Endothelial cell of umbilical vein (primary cell): ENCODE results near the gene SRD5A2. TPM values are rescaled to one million over a fixed set of nuclear protein-coding genes. Genes with fewer than 3 reads are reported as not detected.

Experiments used
- BruUV-seq: library from RNA; stranded (reverse); fragments of 400-500 nt; replicated peaks from 2 replicates; lab custom pipeline; 2021; lab: Mats Ljungman, UMichigan
- CTCF ChIA-PET: fragments of 300-600, 350-600 bp; sonication (Branson Sonifier 250); formaldehyde crosslinking; loops from one replicate; lab custom pipeline; 2021; ENCODE audit warnings: antibody characterized with exemption, inconsistent platforms; lab: Charles Lee
- POLR2A ChIA-PET: fragments of 300-600, 350-600 bp; sonication (Branson Sonifier 250); formaldehyde crosslinking; loops from one replicate; lab custom pipeline; 2021; ENCODE audit warnings: antibody characterized with exemption, inconsistent platforms; lab: Charles Lee
- DNase-seq: peaks from one replicate; pipeline ENCODE4 v3.0.0-alpha.2; 2011; ENCODE audit warnings: low read depth, low spot score
- FAIRE-seq: peaks from 2 replicates; lab custom pipeline; 2011; peaks lifted over from hg19 to GRCh38; lab: Jason Lieb, UNC
- H2AFZ ChIP-seq: 2 replicates; pipeline ENCODE4 v1.6.0; 2012; ENCODE audit warnings: low read depth, low read length, control low read depth, inconsistent platforms
- H3K27ac ChIP-seq: 2 replicates; pipeline ENCODE4 v1.5.1; 2011; ENCODE audit warnings: low read depth, mild to moderate bottlenecking, control low read depth, low read length, moderate library complexity; ENCODE audit not compliant: insufficient read depth
- H3K27me3 ChIP-seq, 2 experiments: 2 replicates each; pipeline versions ENCODE4 v1.6.0 to v1.6.1; 2011; ENCODE audit warnings: low read length in 2 of 2, mixed read lengths in 1 of 2; ENCODE audit not compliant: control insufficient read depth in 2 of 2, insufficient read depth in 2 of 2
- H3K36me3 ChIP-seq, 2 experiments: 2 replicates in 1 of 2; 3 replicates in 1 of 2; pipeline ENCODE4 v1.5.1; 2011; ENCODE audit warnings: low read length in 2 of 2, mild to moderate bottlenecking in 1 of 2, moderate library complexity in 1 of 2; ENCODE audit not compliant: control insufficient read depth in 2 of 2, insufficient read depth in 2 of 2; ENCODE audit errors: extremely low read depth in 1 of 2
- H3K4me1 ChIP-seq: 3 replicates; pipeline ENCODE4 v1.5.1; 2011; ENCODE audit warnings: mild to moderate bottlenecking, low read length; ENCODE audit not compliant: control insufficient read depth, insufficient read depth; ENCODE audit errors: extremely low read depth
- H3K4me2 ChIP-seq: 2 replicates; pipeline ENCODE4 v1.6.1; 2011; ENCODE audit warnings: low read length, control low read depth, mixed read lengths; ENCODE audit not compliant: insufficient read depth
- H3K4me3 ChIP-seq, 3 experiments: fragments of 200-600 bp in 1 of 3; sonication (generic), shearing (Covaris generic) in 1 of 3; replicated peaks in 1 of 3; 2 replicates each; pipeline ENCODE4 v1.5.1; 2011 to 2016; ENCODE audit warnings: control low read depth in 3 of 3, low read length in 3 of 3, mild to moderate bottlenecking in 2 of 3, inconsistent platforms in 1 of 3, low read depth in 1 of 3, moderate library complexity in 1 of 3; ENCODE audit not compliant: insufficient read depth in 1 of 3
- H3K79me2 ChIP-seq: 2 replicates; pipeline ENCODE4 v1.6.0; 2012; ENCODE audit warnings: low read length, inconsistent platforms; ENCODE audit not compliant: control insufficient read depth, insufficient read depth
- H3K9ac ChIP-seq: replicated peaks from 2 replicates; pipeline ENCODE3; 2011; ENCODE audit warnings: low read length, control low read depth; ENCODE audit not compliant: insufficient read depth; ENCODE audit errors: extremely low read depth
- H3K9me1 ChIP-seq: replicated peaks from 3 replicates; pipeline ENCODE4 v1.6.0; 2011; ENCODE audit warnings: mild to moderate bottlenecking, low read length; ENCODE audit not compliant: control insufficient read depth, insufficient read depth; ENCODE audit errors: extremely low read depth
- H3K9me3 ChIP-seq: replicated peaks from 2 replicates; pipeline ENCODE4 v1.5.1; 2012; ENCODE audit warnings: low read length, inconsistent platforms; ENCODE audit not compliant: control insufficient read depth, insufficient read depth
- H4K20me1 ChIP-seq: replicated peaks from 2 replicates; pipeline ENCODE3; 2011; ENCODE audit warnings: mild to moderate bottlenecking, low read length; ENCODE audit not compliant: control insufficient read depth, insufficient read depth; ENCODE audit errors: extremely low read depth
- EZH2 ChIP-seq: IDR thresholded peaks from 2 replicates; pipeline ENCODE4 v1.6.1; 2012; ENCODE audit warnings: borderline replicate concordance, low read depth, mild to moderate bottlenecking, moderate library complexity, low read length, inconsistent platforms; ENCODE audit not compliant: severe bottlenecking
- FOS ChIP-seq: IDR thresholded peaks from 2 replicates; pipeline ENCODE4 v1.6.1; 2011; ENCODE audit warnings: mild to moderate bottlenecking, low read length, moderate library complexity, borderline replicate concordance; ENCODE audit not compliant: insufficient read depth
- GATA2 ChIP-seq: IDR thresholded peaks from 2 replicates; pipeline ENCODE4 v1.7.0; 2011; ENCODE audit warnings: low read depth, mild to moderate bottlenecking, moderate library complexity, mixed read lengths, low read length; ENCODE audit not compliant: insufficient read length, insufficient read depth
- JUN ChIP-seq: IDR thresholded peaks from 2 replicates; pipeline ENCODE4 v1.6.1; 2011; ENCODE audit warnings: borderline replicate concordance, low read depth; ENCODE audit not compliant: insufficient read length, insufficient read depth
- MYC ChIP-seq: IDR thresholded peaks from one replicate; pipeline ENCODE4 v1.6.1; 2011; ENCODE audit warnings: mild to moderate bottlenecking, low read depth, low read length
- POLR2A ChIP-seq: IDR thresholded peaks from 2 replicates; pipeline ENCODE4 v1.6.1; 2012; ENCODE audit warnings: low read depth, mild to moderate bottlenecking, control low read depth, low read length
- POLR2AphosphoS5 ChIP-seq: IDR thresholded peaks from 2 replicates; pipeline ENCODE4 v1.6.1; 2012; ENCODE audit warnings: low read depth, mild to moderate bottlenecking, control low read depth, low read length, moderate library complexity; ENCODE audit not compliant: insufficient read depth
- dilution Hi-C: fragments of 300-500 bp; cut with MboI; formaldehyde crosslinking; loops from one replicate; pipeline ENCODE4 v1.15.0; 2019; ENCODE audit warnings: low sequenced_read_pairs; ENCODE audit not compliant: extremely low pct_ligation_motif_present
- intact Hi-C: fragments of 100-400 bp; cut with micrococcal nuclease; formaldehyde crosslinking; loops from one replicate; pipeline ENCODE4 v1.10.0; 2022
- polyA plus RNA-seq, 4 experiments: library from polyadenylated mRNA; depleted of rRNA in 3 of 4; stranded (reverse) in 3 of 4; unstranded in 1 of 4; fragments of >200 nt; gene quantifications; 2 replicates each; pipeline versions ENCODE4 v1.2.1 to v1.2.3, GENCODE V29; 2011 to 2012; ENCODE audit warnings: missing spikeins in 1 of 4
- total RNA-seq: library from RNA; stranded (reverse); gene quantifications from 2 replicates; pipeline ENCODE4 v1.2.3, GENCODE V29; 2021
- TF ChIP-seq, protein P1 (sequence below): IDR thresholded peaks from 2 replicates; pipeline ENCODE4 v1.6.1; 2011; ENCODE audit not compliant: insufficient read depth, insufficient read length
- TF ChIP-seq, protein P2 (sequence below), 2 donors: IDR thresholded peaks; 1 replicate in 1 of 2; 2 replicates in 1 of 2; pipeline ENCODE4 v1.5.1; 2011; ENCODE audit warnings: low read length in 2 of 2, mild to moderate bottlenecking in 2 of 2, moderate library complexity in 2 of 2, control low read depth in 1 of 2, inconsistent platforms in 1 of 2, low read depth in 1 of 2; ENCODE audit not compliant: insufficient read depth in 1 of 2; ENCODE audit errors: extremely low read depth in 1 of 2

Gene SRD5A2
- total and polyA plus RNA-seq, 2 donors (not counting 3 experiments of a cell fraction or from before 2014, with no cell fraction given), result not detected

DNA sequence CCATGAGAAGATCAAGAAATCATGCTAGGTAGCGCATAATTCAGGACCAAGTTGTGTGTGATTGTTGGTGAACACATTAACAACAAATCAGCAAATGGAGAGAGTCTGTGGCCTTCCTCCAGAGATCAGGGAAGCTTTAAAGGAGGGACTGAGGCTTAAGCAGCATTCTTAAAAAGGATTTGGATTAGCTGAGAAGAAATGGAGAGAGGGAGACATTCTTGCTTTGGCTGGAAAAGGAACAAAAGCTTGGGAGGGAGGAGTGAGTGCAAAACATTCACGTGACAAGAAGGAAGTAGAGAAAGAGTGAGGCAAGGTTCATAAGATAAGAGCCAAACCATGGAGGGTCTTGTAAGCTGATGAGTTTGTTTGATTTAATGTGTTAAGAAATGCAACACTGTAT lies 75.6 kb downstream of the SRD5A2 start:
- DNase-seq (no peak), FAIRE-seq (no peak)
- intact Hi-C loops, result no loop called here
- dilution Hi-C loops, result no loop called here
- Histone ChIP-seq H3K4me2 (no peak overlapping the region), H3K4me3 (no peak overlapping the region), H3K9ac (no peak overlapping the region), H3K9me3 (no peaks in the 10 kb centered on the region), H3K27ac (no peak overlapping the region), H3K36me3 (no peaks in the 10 kb centered on the region), H3K27me3 (no peaks in the 10 kb centered on the region), H3K79me2 (no peaks in the 10 kb centered on the region), H4K20me1 (no peaks in the 10 kb centered on the region), H3K9me1 (no peaks in the 10 kb centered on the region), H3K4me1 (no peaks in the 10 kb centered on the region), H2AFZ (no peak overlapping the region)
- no TSS peak for BruUV-seq
- ChIA-PET CTCF (no interaction called here), POLR2A (no interaction called here)
- TF ChIP-seq POLR2A (no peak), FOS (no peak), MYC (no peak), POLR2AphosphoS5 (no peak), GATA2 (no peak), JUN (no peak), EZH2 (no peak)
- TF ChIP-seq, protein P1, sequence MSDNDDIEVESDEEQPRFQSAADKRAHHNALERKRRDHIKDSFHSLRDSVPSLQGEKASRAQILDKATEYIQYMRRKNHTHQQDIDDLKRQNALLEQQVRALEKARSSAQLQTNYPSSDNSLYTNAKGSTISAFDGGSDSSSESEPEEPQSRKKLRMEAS, result no peak
- TF ChIP-seq, protein P2, sequence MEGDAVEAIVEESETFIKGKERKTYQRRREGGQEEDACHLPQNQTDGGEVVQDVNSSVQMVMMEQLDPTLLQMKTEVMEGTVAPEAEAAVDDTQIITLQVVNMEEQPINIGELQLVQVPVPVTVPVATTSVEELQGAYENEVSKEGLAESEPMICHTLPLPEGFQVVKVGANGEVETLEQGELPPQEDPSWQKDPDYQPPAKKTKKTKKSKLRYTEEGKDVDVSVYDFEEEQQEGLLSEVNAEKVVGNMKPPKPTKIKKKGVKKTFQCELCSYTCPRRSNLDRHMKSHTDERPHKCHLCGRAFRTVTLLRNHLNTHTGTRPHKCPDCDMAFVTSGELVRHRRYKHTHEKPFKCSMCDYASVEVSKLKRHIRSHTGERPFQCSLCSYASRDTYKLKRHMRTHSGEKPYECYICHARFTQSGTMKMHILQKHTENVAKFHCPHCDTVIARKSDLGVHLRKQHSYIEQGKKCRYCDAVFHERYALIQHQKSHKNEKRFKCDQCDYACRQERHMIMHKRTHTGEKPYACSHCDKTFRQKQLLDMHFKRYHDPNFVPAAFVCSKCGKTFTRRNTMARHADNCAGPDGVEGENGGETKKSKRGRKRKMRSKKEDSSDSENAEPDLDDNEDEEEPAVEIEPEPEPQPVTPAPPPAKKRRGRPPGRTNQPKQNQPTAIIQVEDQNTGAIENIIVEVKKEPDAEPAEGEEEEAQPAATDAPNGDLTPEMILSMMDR (IDR thresholded peaks at IDR 0.05; ENCODE audit: extremely low read depth in 1 of 2, insufficient read depth in 1 of 2, low read depth in 1 of 2, low read length in 2 of 2), result no peak
